ENCODE data around the gene TIFAB.

- TF ChIP-seq YY1 (IDR thresholded peaks at IDR 0.05; ENCODE audit: insufficient read depth, insufficient read length), result no peak
- TF ChIP-seq ZNF274 (IDR thresholded peaks at IDR 0.05; ENCODE audit: low read depth, low read length), result no peak
Observed at GRCh38 chr5:135432113-135432512, 20.0 kb downstream of the TIFAB start.
